Skeletal muscle tissue (tissue), 4 donors: Measurements from ENCODE around the gene KLB. TPM values are rescaled to one million over a fixed set of nuclear protein-coding genes. Genes with fewer than 3 reads are reported as not detected.

Experiments
- H3K27ac ChIP-seq: one replicate; pipeline ENCODE4 v1.7.0; 2013; ENCODE audit warnings: mild to moderate bottlenecking, low read depth, low read length, inconsistent platforms
- H3K27me3 ChIP-seq, 3 donors: one replicate each; pipeline ENCODE4 v1.7.0; 2013; ENCODE audit warnings: low read length in 3 of 3; ENCODE audit not compliant: control insufficient read depth in 3 of 3, insufficient read depth in 3 of 3
- H3K36me3 ChIP-seq, 3 donors: one replicate each; pipeline ENCODE4 v1.7.0; 2013; ENCODE audit warnings: low read length in 3 of 3; ENCODE audit not compliant: control insufficient read depth in 3 of 3, insufficient read depth in 3 of 3
- H3K4me1 ChIP-seq, 3 donors: one replicate each; pipeline ENCODE4 v1.7.0; 2013; ENCODE audit warnings: low read length in 3 of 3, mild to moderate bottlenecking in 3 of 3; ENCODE audit not compliant: control insufficient read depth in 3 of 3, insufficient read depth in 3 of 3
- H3K4me3 ChIP-seq, 3 donors: one replicate each; pipeline ENCODE4 v1.7.0; 2013; ENCODE audit warnings: low read length in 3 of 3
- H3K9ac ChIP-seq, 3 donors: one replicate each; pipeline ENCODE4 v1.7.0; 2013; ENCODE audit warnings: low read length in 3 of 3, mild to moderate bottlenecking in 3 of 3, moderate library complexity in 2 of 3, low read depth in 1 of 3
- H3K9me3 ChIP-seq, 3 donors: one replicate each; pipeline ENCODE4 v1.7.0; 2013; ENCODE audit warnings: low read length in 3 of 3; ENCODE audit not compliant: control insufficient read depth in 3 of 3
- total RNA-seq: library from RNA; depleted of rRNA; stranded (reverse); fragments of >200 nt; gene quantifications from one replicate; pipeline ENCODE4 v1.2.3, GENCODE V29; 2014
- donor health status: Osteomylitis.

KLB gene
- total RNA-seq, 1 donor from 2014 or later = 1.0 TPM

- no peak overlapping the region for H3K27ac ChIP-seq
- H3K4me1 ChIP-seq = no peaks in the 10 kb centered on the region
- peaks cover 2 to 10% (median 4%) of the 10 kb centered on the region in 3 donors for H3K36me3 ChIP-seq
- H3K27me3 ChIP-seq = no peaks in the 10 kb centered on the region
- H3K9ac ChIP-seq = no peak overlapping the region
- H3K9me3 ChIP-seq = no peaks in the 10 kb centered on the region
- no peak overlapping the region for H3K4me3 ChIP-seq
Observed at GRCh38 chr4:39480251-39480650, 73.5 kb downstream of the KLB start.

GRCh38 chr4:39480902-39481695 is 74.4 kb downstream of the KLB start:
- Histone ChIP-seq H3K9ac (no peak overlapping the region), H3K27me3 (no peaks in the 10 kb centered on the region), H3K4me3 (no peak overlapping the region), H3K4me1 (no peaks in the 10 kb centered on the region), H3K36me3 (peaks cover under 1 to 8% (median 2%) of the 10 kb centered on the region in 3 donors), H3K9me3 (no peaks in the 10 kb centered on the region), H3K27ac (no peak overlapping the region)

DNA sequence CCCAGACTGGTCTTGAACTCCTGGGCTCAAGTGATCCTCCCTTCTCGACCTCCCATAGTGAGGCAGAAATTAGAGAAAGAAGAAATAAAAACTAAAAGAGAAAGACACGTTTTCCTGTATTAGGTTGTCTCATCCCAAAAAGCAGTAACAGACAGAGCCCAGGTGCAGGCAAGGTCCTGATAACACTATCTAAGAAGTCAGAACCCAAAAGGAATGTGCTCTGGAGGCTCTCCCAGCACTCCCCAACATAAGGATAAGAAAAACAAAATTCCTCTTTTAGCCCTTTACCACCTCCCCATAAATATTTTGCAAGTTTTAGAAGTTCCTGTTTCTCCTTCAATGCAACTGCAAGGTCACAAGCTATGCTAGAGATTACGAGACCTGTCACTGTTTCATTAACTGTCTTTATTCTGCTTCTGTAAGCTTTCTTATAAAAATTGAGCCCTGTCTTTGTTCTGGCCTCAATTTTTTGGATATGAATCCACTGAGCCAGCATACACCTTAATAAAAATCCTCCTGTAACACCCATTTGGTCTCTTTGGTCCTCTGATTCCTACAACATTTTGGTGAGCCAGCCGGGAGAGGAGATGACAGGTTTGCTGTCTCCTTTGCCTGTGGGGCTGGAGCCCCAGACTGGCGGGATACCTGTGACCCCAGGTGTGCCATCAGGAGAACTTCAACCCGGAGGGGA is 78.0 kb downstream of the KLB start:
- H3K36me3 ChIP-seq = no peaks in the 10 kb centered on the region
- H3K9ac ChIP-seq = no peak overlapping the region
- H3K27me3 ChIP-seq = no peaks in the 10 kb centered on the region
- H3K9me3 ChIP-seq = no peaks in the 10 kb centered on the region
- no peak overlapping the region for H3K27ac ChIP-seq
- no peak overlapping the region for H3K4me3 ChIP-seq
- H3K4me1 ChIP-seq = no peaks in the 10 kb centered on the region

DNA sequence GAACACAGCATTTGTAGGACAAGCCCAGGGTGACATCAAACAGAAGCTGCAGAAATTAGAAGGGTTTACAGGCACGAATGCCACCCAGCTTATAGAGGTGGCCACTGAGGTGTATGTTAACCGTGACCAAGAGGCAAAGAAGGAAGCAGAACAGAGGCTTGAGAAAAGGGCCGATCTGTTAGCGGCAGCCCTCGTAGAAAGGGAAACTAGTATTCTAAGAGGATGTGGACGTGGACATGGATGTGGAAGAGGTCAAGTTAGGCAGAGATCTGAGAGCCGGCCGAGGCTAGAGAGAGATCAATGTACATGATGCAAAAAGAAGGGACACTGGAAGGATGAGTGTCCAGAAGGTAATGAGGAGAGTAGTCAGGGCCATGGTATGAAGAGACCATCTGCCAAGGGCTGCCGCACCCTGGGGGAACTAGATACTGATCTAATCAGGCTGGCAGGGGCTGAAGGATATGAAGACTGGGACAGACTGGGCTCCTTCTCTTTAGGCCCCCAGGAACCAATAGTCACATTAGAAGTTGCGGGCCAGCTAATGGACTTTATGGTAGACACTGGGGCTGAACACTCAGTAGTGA is 79.6 kb downstream of the KLB start:
- Histone ChIP-seq H3K4me3 (no peak overlapping the region), H3K4me1 (no peaks in the 10 kb centered on the region), H3K9me3 (no peaks in the 10 kb centered on the region), H3K36me3 (no peaks in the 10 kb centered on the region), H3K27ac (no peak overlapping the region), H3K27me3 (no peaks in the 10 kb centered on the region), H3K9ac (no peak overlapping the region)

DNA sequence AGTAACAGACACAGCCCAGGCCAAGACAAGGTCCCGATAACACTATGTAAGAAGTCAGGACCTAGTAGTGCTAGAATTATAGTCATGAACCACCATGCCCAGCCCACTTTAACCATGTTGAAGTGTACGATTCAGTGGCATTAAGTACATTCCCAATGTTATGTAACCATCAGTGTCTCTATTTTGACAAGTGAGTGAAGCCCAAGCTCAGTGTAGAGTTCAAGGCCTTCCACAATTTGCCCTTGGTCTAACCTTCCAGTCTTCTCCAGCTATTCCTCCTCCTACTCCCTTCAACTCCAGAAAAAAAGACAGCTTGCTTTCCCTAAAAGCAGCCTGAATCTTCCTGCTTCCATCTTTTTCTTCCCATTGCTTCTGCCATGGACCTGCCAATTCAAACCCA is 83.6 kb downstream of the KLB start:
- Histone ChIP-seq H3K9me3 (no peaks in the 10 kb centered on the region), H3K4me1 (no peaks in the 10 kb centered on the region), H3K9ac (no peak overlapping the region), H3K27me3 (no peaks in the 10 kb centered on the region), H3K27ac (no peak overlapping the region), H3K36me3 (no peaks in the 10 kb centered on the region), H3K4me3 (no peak overlapping the region)

DNA sequence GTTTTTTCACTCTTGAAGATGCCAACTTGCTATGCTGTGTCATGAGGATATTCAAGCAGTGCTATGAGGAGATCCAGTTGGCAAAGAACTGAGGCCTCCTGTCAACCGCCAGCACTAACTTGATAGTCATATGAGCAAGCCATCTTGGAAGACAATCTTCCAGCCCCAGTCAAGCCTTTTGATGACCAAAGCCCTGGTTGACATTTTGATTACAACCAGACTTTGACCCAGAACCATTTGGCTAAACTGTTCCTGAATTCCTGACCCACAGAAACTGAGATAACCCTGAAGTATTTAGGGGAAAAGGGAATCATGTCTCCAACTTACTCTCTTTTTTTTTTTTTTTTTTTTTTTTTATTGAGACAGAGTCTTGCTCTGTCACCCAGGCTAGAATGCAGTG is 87.6 kb downstream of the KLB start:
- Histone ChIP-seq H3K4me3 (no peak overlapping the region), H3K36me3 (peaks cover 0 to 5% (median 0%) of the 10 kb centered on the region in 3 donors), H3K27me3 (no peaks in the 10 kb centered on the region), H3K27ac (no peak overlapping the region), H3K9me3 (no peaks in the 10 kb centered on the region), H3K9ac (no peak overlapping the region), H3K4me1 (no peaks in the 10 kb centered on the region)

DNA sequence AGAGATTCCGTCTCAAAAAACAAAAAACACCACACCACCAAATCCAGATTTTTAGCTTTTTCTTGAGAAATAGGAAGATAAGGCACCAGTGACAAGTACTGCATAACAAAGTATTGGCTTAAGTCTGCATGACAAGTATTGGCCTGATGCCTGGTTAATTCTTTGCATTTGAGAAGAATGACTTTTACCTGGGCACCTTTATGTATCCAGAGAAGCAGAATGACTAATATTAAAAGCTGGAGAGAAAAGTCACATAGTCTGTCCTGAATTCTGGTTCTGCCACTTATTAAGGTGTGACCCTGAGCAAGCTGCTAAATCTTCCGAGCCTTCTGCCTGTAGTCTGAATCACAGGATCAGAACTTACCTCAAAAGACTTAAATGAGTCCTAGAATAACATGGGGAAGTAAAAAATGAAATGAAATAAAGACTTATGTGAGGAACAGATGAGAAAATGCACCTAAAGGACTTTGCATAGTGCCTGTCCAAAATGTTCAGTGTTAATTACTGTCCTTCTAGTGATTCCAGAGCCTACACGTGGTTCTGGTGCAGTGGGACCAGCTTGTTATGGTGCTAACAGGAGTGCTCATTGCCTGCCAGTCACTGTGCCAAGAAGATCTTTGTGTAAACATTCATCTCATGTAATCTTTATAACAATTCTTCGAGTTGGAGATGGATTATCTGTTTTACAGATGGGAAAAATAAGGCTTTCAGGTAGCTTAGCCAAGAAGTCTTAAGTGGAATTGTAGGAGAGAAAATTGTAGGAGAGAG is 88.9 kb downstream of the KLB start:
- H3K27ac ChIP-seq = no peak overlapping the region
- H3K36me3 ChIP-seq = peaks cover 0 to 5% (median 4%) of the 10 kb centered on the region in 3 donors

DNA sequence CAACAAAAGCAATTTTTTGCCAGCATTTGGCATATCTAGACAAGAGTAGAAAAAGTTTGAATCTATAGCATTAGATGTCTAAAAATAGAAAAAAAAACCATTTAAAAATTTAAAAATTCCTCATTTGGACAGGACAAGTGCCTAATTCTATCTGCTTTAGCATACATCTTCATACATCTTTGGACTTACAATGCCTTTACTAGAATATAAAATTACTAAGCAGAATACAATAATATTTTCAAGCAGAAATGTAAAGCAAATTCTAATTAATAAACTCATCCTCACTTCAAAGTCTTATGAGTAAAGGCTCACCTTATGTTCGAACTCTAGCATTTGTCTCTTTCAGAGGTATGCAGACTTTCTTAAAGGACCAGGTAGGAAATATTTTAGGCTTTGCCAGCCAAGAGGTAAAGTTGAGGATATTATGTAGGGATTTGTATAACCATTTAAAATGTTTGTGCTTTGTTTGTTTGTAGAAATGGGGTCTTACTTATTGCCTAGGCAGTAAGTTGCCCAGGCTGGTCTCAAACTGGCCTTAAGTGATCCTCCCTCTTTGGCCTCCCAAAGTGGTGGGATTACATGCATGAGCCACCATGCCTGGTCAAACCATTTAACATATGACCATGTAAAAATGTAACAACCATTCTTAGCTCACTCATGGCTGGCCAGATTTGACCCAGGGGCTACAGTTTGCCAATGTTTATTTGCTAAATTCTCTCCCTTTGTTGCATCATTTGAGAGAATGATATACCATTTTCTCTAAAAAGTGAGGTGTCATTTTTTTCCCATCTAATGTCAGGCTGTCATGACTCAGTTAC is 91.4 kb downstream of the KLB start:
- no peaks in the 10 kb centered on the region for H3K4me1 ChIP-seq
- peaks cover 5 to 12% (median 7%) of the 10 kb centered on the region in 3 donors for H3K36me3 ChIP-seq
- no peaks in the 10 kb centered on the region for H3K27me3 ChIP-seq
- no peaks in the 10 kb centered on the region for H3K9me3 ChIP-seq
- H3K4me3 ChIP-seq = no peak overlapping the region
- no peak overlapping the region for H3K27ac ChIP-seq
- no peak overlapping the region for H3K9ac ChIP-seq

More for the DNA sequence above, 88.9 kb downstream of the KLB start:
- Histone ChIP-seq H3K9ac (no peak overlapping the region), H3K4me3 (no peak overlapping the region), H3K4me1 (no peaks in the 10 kb centered on the region), H3K9me3 (no peaks in the 10 kb centered on the region), H3K27me3 (no peaks in the 10 kb centered on the region)

GRCh38 chr4:39498727-39499020 is 91.9 kb downstream of the KLB start:
- no peak overlapping the region for H3K27ac ChIP-seq
- H3K36me3 ChIP-seq = peaks cover 5 to 17% (median 10%) of the 10 kb centered on the region in 3 donors
- no peaks in the 10 kb centered on the region for H3K9me3 ChIP-seq
- H3K4me3 ChIP-seq = no peak overlapping the region
- H3K4me1 ChIP-seq = no peaks in the 10 kb centered on the region
- no peak overlapping the region for H3K9ac ChIP-seq
- H3K27me3 ChIP-seq = no peaks in the 10 kb centered on the region
